DLD1 (cell line): ENCODE measurements around the gene GPR50.

Source experiments
- in situ Hi-C: cut with HindIII; loops from 2 replicates; pipeline ENCODE4 v1.10.0; 2017; ENCODE audit warnings: low sequenced_read_pairs

The GPR50 gene

GRCh38 chrX:151226941-151227340 lies 50.6 kb downstream of the GPR50 start:
- in situ Hi-C loops = no loop called here

GRCh38 chrX:151227627-151228026 lies 51.2 kb downstream of the GPR50 start:
- in situ Hi-C loops = no loop called here

GRCh38 chrX:151228935-151229334 lies 52.6 kb downstream of the GPR50 start:
- in situ Hi-C loops = no loop called here
